ENCODE data around the gene ITPK1. TPM values are rescaled to one million over a fixed set of nuclear protein-coding genes. Genes with fewer than 3 reads are reported as not detected.

ITPK1 gene
- total RNA-seq, 1 donor from 2014 or later: 30.5 TPM

GRCh38 chr14:92988786-92989755, 126.7 kb downstream of the ITPK1 start:
- Mint-ChIP-seq H3K4me1 (peaks cover 15% of the 10 kb centered on the region), H3K36me3 (no peaks in the 10 kb centered on the region), H3K27ac (no peak overlapping the region), H3K9me3 (no peaks in the 10 kb centered on the region), H3K4me3 (no peak overlapping the region), H3K27me3 (ENCODE audit: low read depth) (no peaks in the 10 kb centered on the region)
- TF ChIP-seq, protein P1, sequence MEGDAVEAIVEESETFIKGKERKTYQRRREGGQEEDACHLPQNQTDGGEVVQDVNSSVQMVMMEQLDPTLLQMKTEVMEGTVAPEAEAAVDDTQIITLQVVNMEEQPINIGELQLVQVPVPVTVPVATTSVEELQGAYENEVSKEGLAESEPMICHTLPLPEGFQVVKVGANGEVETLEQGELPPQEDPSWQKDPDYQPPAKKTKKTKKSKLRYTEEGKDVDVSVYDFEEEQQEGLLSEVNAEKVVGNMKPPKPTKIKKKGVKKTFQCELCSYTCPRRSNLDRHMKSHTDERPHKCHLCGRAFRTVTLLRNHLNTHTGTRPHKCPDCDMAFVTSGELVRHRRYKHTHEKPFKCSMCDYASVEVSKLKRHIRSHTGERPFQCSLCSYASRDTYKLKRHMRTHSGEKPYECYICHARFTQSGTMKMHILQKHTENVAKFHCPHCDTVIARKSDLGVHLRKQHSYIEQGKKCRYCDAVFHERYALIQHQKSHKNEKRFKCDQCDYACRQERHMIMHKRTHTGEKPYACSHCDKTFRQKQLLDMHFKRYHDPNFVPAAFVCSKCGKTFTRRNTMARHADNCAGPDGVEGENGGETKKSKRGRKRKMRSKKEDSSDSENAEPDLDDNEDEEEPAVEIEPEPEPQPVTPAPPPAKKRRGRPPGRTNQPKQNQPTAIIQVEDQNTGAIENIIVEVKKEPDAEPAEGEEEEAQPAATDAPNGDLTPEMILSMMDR (IDR thresholded peaks at IDR 0.05; ENCODE audit: unreplicated experiment): no peak
- DNase-seq (ENCODE audit: low spot score in 2 of 2, unreplicated experiment in 2 of 2): no peak

- no peak for DNase-seq (ENCODE audit: low spot score in 2 of 2, unreplicated experiment in 2 of 2)
- Mint-ChIP-seq H3K4me1 (peaks cover 15% of the 10 kb centered on the region), H3K9me3 (no peaks in the 10 kb centered on the region), H3K36me3 (no peaks in the 10 kb centered on the region), H3K4me3 (no peak overlapping the region), H3K27me3 (ENCODE audit: low read depth) (no peaks in the 10 kb centered on the region), H3K27ac (no peak overlapping the region)
- TF ChIP-seq, protein P1 (IDR thresholded peaks at IDR 0.05; ENCODE audit: unreplicated experiment): no peak
Measured at GRCh38 chr14:92987713-92988510, 127.8 kb downstream of the ITPK1 start.

DNA sequence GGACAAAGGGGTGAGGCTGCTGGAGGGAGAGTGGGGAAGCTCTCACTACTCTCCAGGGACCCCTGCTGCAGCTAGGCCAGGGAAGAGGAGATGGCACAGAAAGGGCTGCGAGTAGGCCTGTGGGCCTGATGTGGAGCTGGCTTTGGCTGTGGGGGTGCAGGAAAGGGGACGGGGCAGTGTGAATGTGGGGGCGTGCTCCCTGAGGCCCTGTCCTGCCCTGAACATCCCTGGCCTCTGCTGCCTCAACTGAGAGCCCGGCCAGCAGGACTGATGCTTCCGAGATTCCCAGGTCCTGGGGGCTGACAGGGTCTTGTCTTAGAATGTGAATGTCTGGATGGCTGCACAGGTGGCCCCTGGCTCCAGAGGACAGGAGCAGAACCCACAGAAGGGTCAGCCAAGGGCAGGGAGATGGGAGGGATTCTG, 128.6 kb downstream of the ITPK1 start:
- Mint-ChIP-seq H3K27ac (no peak overlapping the region), H3K4me3 (no peak overlapping the region), H3K9me3 (no peaks in the 10 kb centered on the region), H3K36me3 (no peaks in the 10 kb centered on the region), H3K27me3 (ENCODE audit: low read depth) (no peaks in the 10 kb centered on the region), H3K4me1 (peaks cover 15% of the 10 kb centered on the region)
- TF ChIP-seq, protein P1 (IDR thresholded peaks at IDR 0.05; ENCODE audit: unreplicated experiment): no peak
- no peak for DNase-seq (ENCODE audit: low spot score in 2 of 2, unreplicated experiment in 2 of 2)

DNA sequence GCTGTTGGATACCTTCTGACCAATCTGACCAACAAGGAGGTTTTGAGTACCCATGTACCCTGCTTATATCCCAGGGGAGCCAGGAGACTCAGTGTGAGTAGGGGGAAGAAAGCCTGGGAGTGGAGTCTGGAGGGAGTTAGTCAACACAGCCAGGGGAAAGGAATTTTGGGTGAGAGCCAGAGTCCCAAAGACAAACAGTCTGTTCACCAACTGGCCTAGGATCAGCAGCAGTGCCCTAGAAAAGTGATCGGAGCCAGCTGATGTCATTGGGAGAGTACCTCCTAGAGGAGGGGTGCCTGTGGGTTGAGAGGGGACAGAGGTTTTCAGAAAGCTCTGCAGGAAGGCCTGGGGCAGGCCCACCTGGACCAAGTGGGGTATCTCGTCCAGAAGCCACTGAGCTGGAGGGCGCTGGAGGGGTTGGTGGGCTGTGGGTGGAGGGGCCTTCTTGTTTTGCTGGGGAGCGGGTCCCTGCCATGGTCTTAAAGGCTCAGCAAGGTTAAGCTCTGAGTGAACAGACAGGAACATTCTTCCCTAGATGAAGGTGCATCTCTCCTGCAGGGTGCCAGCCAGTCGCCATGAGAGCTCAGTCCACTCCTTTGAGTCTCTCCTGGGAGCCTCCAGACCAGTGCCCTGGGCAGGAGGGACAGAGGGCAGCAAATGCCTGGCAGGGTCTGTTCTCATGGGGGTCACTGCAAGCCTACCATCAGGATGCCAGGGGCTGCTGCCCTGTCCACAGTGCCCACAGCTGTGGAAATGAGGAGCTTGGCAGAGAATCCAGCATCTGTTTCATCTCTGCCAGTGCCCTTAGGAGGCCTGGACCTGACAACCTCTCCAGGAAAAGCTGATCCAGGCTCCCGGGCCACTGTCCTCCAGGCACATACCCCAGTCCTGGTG, 129.2 kb downstream of the ITPK1 start:
- H3K27me3 Mint-ChIP-seq (ENCODE audit: low read depth): no peaks in the 10 kb centered on the region
- H3K27ac Mint-ChIP-seq: no peak overlapping the region
- TF ChIP-seq, protein P1 (IDR thresholded peaks at IDR 0.05; ENCODE audit: unreplicated experiment): no peak
- peaks cover 14% of the 10 kb centered on the region for H3K4me1 Mint-ChIP-seq
- H3K4me3 Mint-ChIP-seq: no peak overlapping the region
- no peaks in the 10 kb centered on the region for H3K9me3 Mint-ChIP-seq
- H3K36me3 Mint-ChIP-seq: peaks cover 3% of the 10 kb centered on the region
- DNase-seq (ENCODE audit: low spot score in 2 of 2, unreplicated experiment in 2 of 2): no peak

DNA sequence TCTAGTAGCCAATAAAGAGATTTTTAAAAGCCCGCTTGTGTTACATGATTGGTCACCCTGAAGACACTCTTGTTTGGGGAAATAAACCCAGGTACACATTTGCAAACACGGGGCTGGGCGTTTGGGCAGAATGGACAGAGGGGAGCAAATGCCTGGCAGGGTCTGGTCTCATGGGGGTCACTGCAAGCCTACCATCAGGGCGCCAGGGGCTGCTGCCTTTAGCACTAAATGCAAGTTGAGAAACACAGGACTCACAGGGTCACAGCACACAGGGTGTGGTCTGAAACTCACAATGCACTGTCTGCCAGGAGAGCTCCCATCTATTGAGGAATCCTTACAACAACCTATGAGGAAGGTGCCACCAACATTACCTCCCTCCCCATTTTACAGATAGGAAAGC, 130.2 kb downstream of the ITPK1 start:
- H3K27ac Mint-ChIP-seq: no peak overlapping the region
- TF ChIP-seq, protein P1 (IDR thresholded peaks at IDR 0.05; ENCODE audit: unreplicated experiment): no peak
- peaks cover 9% of the 10 kb centered on the region for H3K36me3 Mint-ChIP-seq
- DNase-seq (ENCODE audit: low spot score in 2 of 2, unreplicated experiment in 2 of 2): no peak
- H3K4me3 Mint-ChIP-seq: no peak overlapping the region
- no peaks in the 10 kb centered on the region for H3K9me3 Mint-ChIP-seq
- H3K27me3 Mint-ChIP-seq (ENCODE audit: low read depth): no peaks in the 10 kb centered on the region
- peaks cover 10% of the 10 kb centered on the region for H3K4me1 Mint-ChIP-seq

Data from mesothelial cell of epicardium (in vitro differentiated cells).